Activated CD4-positive, alpha-beta T cell treated with anti-CD3 and anti-CD28 coated beads, Interleukin-2, amount 10 ng/mL, durations not matched to agents 7 days and 5 days (primary cell): ENCODE results near the gene SEPTIN2. TPM values are rescaled to one million over a fixed set of nuclear protein-coding genes. Genes with fewer than 3 reads are reported as not detected.
"Not testable (repeated sequence)": the region's sequence is repeated elsewhere in the genome, so short reads cannot be mapped to it uniquely, and the experiment has no call there.

Experiments
- CTCF ChIA-PET: fragments of 350-600 bp; sonication (Branson Sonifier 250); formaldehyde crosslinking; loops from one replicate; lab custom pipeline; 2021; ENCODE audit warnings: antibody characterized with exemption; lab: Charles Lee
- POLR2A ChIA-PET: fragments of 350-600 bp; sonication (Branson Sonifier 250); formaldehyde crosslinking; loops from one replicate; lab custom pipeline; 2021; ENCODE audit warnings: antibody characterized with exemption; lab: Charles Lee
- DNase-seq: peaks from one replicate; pipeline ENCODE4 v3.0.0-alpha.2; 2020
- H3K27ac Mint-ChIP-seq: one replicate; pipeline ENCODE4 v1.8.0; 2021; ENCODE audit warnings: mild to moderate bottlenecking, moderate library complexity, mixed read lengths
- H3K27me3 Mint-ChIP-seq: one replicate; pipeline ENCODE4 v1.8.0; 2021; ENCODE audit warnings: mixed read lengths
- H3K36me3 Mint-ChIP-seq: one replicate; pipeline ENCODE4 v1.8.0; 2021; ENCODE audit warnings: low read depth, mixed read lengths
- H3K4me1 Mint-ChIP-seq: one replicate; pipeline ENCODE4 v1.8.0; 2021; ENCODE audit warnings: mixed read lengths
- H3K4me3 Mint-ChIP-seq: one replicate; pipeline ENCODE4 v1.8.0; 2021; ENCODE audit warnings: mild to moderate bottlenecking, moderate library complexity, mixed read lengths
- H3K9me3 Mint-ChIP-seq: one replicate; pipeline ENCODE4 v1.8.0; 2021; ENCODE audit warnings: mixed read lengths
- total RNA-seq, 2 experiments: library from RNA; stranded (reverse); gene quantifications; one replicate each; pipeline ENCODE4 v1.2.3, GENCODE V29; 2021

Gene SEPTIN2
- total RNA-seq, 2 experiments from 2014 or later = 195 to 211 TPM

DNA sequence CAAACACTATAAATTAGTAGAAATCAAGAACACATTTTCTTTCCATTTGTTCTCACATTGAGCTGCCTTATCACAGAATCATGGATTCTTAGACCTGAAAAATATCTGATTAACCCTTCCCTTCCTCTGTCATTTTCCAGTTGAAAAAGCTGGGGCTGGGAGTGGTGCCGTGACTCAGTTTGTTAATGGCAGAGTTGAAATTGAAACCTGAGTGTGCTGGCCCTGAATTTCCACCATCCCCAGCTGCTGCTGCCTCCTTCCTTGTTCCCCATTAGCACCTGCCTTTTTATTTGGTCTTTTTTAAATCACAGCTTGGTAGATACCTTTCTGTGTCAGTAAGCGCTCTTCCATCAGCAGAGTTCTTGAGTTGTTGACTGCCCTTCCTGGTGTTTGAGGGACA is 51.0 kb downstream of the SEPTIN2 start:
- Mint-ChIP-seq H3K36me3 (no peaks in the 10 kb centered on the region), H3K27ac (no peak overlapping the region), H3K4me3 (no peak overlapping the region), H3K4me1 (peaks cover 6% of the 10 kb centered on the region), H3K9me3 (no peaks in the 10 kb centered on the region), H3K27me3 (no peaks in the 10 kb centered on the region)
- CTCF ChIA-PET = no interaction called here
- no peak for DNase-seq
- POLR2A ChIA-PET = no interaction called here

DNA sequence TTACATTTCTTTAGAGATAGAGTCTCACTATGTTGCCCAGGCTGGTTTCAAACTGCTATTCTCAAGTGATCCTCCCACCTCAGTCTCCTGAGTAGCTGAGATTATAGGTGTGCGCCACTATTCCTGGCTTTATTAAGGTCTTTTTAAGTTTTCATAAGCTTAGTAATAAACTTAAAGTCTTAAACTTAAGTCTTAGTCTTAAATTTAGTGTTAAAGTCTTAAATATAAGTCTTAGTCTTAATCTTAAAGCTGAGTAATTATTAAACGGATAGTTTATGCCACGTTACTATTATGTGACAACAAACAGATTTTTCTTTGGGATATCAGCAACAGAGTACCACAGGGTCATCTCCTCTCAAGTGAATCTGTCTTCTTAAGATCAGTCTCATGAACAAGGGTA is 52.9 kb downstream of the SEPTIN2 start:
- Mint-ChIP-seq H3K27me3 (no peaks in the 10 kb centered on the region), H3K27ac (no peak overlapping the region), H3K4me3 (no peak overlapping the region), H3K4me1 (peaks cover 3% of the 10 kb centered on the region), H3K9me3 (no peaks in the 10 kb centered on the region), H3K36me3 (no peaks in the 10 kb centered on the region)
- ChIA-PET POLR2A (no interaction called here), CTCF (interaction anchor here (1.3 kb wide), 1 partner anchor 10 kb away, joined by 3 read pairs; no protein-coding TSS in a partner anchor)
- DNase-seq = no peak

DNA sequence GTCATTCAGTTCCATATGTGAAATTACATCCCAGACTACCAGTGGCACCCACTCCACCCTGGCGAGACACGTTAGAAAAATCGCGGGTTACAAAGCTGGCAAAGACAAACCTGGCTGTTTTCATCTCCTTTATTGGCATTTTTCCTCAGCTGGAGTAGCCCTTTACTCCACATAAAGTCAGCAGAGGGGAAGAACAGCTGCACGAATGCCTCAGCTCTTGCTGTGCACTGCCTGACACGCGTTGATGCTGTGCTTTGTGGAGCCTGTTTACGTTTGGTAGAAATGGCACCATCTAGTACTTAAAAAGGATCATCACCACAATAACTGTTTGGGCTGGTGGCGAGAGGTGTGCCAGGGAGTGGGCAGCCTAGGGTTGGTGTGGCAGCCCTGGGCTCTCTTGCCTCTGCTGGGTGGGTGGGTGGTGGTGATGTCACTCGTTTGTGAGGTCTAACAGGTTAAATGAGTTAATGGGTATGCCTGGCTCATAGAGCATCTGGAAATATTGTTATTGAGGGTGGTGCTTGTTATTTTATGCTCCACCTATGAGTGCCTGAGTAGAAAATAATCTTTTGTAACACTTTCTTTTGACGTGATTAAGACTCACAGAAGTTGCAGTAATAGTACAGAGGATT is 56.8 kb downstream of the SEPTIN2 start:
- peaks cover 5% of the 10 kb centered on the region for H3K36me3 Mint-ChIP-seq
- no peaks in the 10 kb centered on the region for H3K27me3 Mint-ChIP-seq
- POLR2A ChIA-PET = no interaction called here
- H3K9me3 Mint-ChIP-seq = no peaks in the 10 kb centered on the region
- DNase-seq = no peak
- CTCF ChIA-PET = no interaction called here
- H3K27ac Mint-ChIP-seq = no peak overlapping the region
- H3K4me3 Mint-ChIP-seq = no peak overlapping the region
- H3K4me1 Mint-ChIP-seq = peaks cover 3% of the 10 kb centered on the region

- DNase-seq = no peak
- Mint-ChIP-seq H3K36me3 (peaks cover 5% of the 10 kb centered on the region), H3K4me1 (peaks cover 3% of the 10 kb centered on the region), H3K4me3 (no peak overlapping the region), H3K27ac (no peak overlapping the region), H3K9me3 (no peaks in the 10 kb centered on the region), H3K27me3 (no peaks in the 10 kb centered on the region)
- POLR2A ChIA-PET = no interaction called here
- CTCF ChIA-PET = interaction anchor here (1.1 kb wide), 1 partner anchor 49 kb away, joined by 3 read pairs; no protein-coding TSS in a partner anchor
These were observed 57.7 kb downstream of the SEPTIN2 start for GRCh38 chr2:241373446-241373845.

DNA sequence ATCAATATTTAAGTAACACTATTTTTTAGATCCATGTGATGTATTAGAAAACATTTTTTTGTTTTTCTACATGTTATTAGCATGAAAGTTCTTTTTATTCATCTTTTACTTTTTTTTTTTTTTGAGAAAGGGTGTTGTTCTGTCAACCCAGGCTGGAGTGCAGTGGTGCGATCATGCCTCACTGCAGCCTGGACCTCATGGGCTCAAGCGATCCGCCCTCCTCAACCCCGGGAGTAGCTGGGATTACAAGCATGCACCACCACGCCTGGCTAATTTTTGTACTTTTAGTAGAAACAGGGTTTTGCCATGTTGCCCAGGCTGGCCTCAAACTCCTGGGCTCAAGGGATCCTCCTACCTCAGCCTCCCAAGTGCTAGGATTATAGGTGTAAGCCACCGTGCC is 58.2 kb downstream of the SEPTIN2 start:
- CTCF ChIA-PET = interaction anchor here (0.7 to 1.1 kb wide), 2 partner anchors 15 to 49 kb away, joined by 3 read pairs; no protein-coding TSS in a partner anchor
- POLR2A ChIA-PET, H3K9me3 Mint-ChIP-seq, H3K27me3 Mint-ChIP-seq, H3K4me3 Mint-ChIP-seq, DNase-seq, H3K4me1 Mint-ChIP-seq, H3K27ac Mint-ChIP-seq, H3K36me3 Mint-ChIP-seq: not testable (repeated sequence)

DNA sequence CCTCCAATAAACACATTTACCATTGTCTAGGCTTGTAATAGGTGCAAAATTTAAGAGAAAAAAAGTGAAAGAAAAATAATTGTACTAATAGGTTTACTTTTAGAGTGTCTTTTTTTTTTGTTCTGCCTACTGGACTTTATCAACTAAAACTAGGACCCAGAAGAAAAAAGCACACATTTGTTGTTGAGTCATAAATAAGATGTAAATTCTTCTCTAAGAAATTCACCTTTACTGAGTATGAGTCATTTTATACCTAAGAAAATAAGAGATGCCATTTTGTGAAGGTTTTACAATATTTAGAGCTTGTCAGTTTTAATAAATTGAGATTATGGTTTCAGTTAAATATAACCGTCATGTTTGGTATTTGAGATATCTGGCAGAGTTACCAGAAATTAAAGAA is 59.6 kb downstream of the SEPTIN2 start:
- Mint-ChIP-seq H3K4me1 (peaks cover 3% of the 10 kb centered on the region), H3K27me3 (no peaks in the 10 kb centered on the region), H3K27ac (no peak overlapping the region), H3K9me3 (no peaks in the 10 kb centered on the region), H3K36me3 (peaks cover 5% of the 10 kb centered on the region), H3K4me3 (no peak overlapping the region)
- CTCF ChIA-PET = interaction anchor here (0.7 kb wide), 1 partner anchor 379 kb away, joined by 4 read pairs; no protein-coding TSS in a partner anchor
- DNase-seq = no peak
- POLR2A ChIA-PET = no interaction called here

DNA sequence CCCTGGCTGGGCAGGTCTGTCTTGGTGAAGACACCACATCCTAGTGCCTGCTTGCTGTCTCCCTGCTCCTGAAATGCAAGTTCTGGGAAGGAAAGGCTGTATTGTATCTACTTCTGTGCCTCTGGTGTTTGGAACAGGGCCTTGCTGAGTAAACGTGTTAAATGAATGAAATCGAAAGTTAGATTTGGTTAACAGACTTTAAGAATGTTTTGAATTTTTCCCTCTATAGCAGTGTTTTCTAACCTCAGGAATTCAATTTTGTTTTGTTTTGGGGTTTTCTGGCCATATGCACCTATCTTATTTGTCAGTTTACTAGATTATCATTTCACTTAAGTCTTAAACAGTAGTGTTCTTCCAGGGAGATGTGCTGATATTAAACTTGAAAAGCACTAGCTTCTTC is 61.1 kb downstream of the SEPTIN2 start:
- H3K9me3 Mint-ChIP-seq = no peaks in the 10 kb centered on the region
- H3K4me1 Mint-ChIP-seq = peaks cover 3% of the 10 kb centered on the region
- ChIA-PET POLR2A (no interaction called here), CTCF (interaction anchor here (0.7 kb wide), 1 partner anchor 427 kb away, joined by 3 read pairs; no protein-coding TSS in a partner anchor)
- no peak overlapping the region for H3K4me3 Mint-ChIP-seq
- no peak overlapping the region for H3K27ac Mint-ChIP-seq
- no peak for DNase-seq
- peaks cover 5% of the 10 kb centered on the region for H3K36me3 Mint-ChIP-seq
- H3K27me3 Mint-ChIP-seq = no peaks in the 10 kb centered on the region

DNA sequence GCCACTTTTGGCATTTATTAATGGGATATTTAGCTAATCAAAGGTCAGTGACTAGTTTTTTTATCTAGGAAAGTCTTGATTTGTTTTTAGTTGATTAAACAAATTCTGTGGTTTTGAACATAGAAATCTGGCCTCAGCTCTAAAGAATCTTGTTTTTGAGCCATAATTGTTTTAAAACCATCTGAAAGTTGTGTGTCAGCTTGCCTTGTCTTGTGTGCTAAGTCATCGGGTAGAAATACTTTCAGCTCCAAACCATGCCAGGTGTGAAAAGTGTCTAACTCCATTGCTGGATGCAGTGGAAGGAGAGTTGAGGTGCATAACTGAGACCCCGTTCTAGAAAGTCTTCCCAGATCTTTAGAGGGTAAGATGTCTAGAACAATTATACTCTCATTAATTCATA is 63.1 kb downstream of the SEPTIN2 start:
- H3K4me3 Mint-ChIP-seq = no peak overlapping the region
- no peak overlapping the region for H3K27ac Mint-ChIP-seq
- no peak for DNase-seq
- POLR2A ChIA-PET = interaction anchor here (1.1 kb wide), 1 partner anchor 13 kb away, joined by 3 read pairs; no protein-coding TSS in a partner anchor
- H3K9me3 Mint-ChIP-seq = no peaks in the 10 kb centered on the region
- no peaks in the 10 kb centered on the region for H3K27me3 Mint-ChIP-seq
- H3K36me3 Mint-ChIP-seq = peaks cover 5% of the 10 kb centered on the region
- CTCF ChIA-PET = no interaction called here
- H3K4me1 Mint-ChIP-seq = peaks cover 7% of the 10 kb centered on the region

DNA sequence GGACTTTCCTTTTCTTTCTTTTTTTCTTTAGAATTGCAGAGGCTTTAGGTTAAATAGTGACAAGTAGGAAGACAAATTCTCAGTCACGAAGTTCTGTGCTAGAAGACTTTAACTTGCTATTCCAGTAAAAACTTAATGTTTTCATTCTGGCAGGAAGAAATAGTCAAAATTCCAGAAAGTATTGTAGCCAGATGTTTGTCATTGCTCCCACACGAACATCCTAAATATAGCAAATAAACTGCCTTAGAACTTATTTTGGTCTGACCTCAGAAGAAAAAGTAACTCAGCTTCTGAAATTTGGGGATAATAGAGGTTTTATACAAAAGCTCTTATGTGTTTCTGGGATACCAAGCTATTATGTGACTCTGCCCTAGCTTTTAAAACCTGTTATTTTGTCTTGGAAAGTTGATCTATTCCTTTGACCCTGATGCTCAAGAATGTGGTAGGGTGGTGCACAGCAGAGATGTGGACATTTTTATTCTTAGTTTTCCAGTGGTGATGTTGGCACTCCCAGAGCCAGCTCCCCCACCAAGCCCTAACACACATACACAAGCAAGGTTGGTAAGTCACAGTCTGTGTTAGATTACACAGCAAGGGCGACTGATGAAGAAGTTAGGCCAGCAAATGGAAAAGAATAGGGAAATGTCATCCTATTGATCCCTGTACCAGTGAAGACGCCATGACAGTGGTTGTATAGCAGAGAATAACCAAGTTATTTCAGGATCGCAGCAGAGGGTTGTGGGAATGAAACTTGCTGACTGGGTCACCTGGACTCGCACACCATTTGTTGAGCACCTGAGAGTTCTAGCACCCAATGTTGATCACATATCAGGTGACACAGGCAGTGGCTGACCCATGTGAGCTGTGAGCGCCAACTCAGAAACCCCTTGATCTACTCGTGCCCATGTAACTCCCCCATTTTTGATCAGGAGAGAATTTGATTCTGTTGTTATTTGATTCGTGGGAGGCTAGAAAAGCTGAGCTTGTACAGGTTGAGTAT is 64.1 kb downstream of the SEPTIN2 start:
- POLR2A ChIA-PET = no interaction called here
- Mint-ChIP-seq H3K4me1 (peaks cover 5% of the 10 kb centered on the region), H3K36me3 (peaks cover 3% of the 10 kb centered on the region), H3K27ac (no peak overlapping the region), H3K27me3 (no peaks in the 10 kb centered on the region), H3K4me3 (no peak overlapping the region), H3K9me3 (no peaks in the 10 kb centered on the region)
- CTCF ChIA-PET = no interaction called here
- no peak for DNase-seq

GRCh38 chr2:241381872-241382271 is 66.1 kb downstream of the SEPTIN2 start:
- Mint-ChIP-seq H3K27ac (no peak overlapping the region), H3K4me3 (no peak overlapping the region), H3K4me1 (peaks cover 5% of the 10 kb centered on the region), H3K27me3 (no peaks in the 10 kb centered on the region), H3K36me3 (no peaks in the 10 kb centered on the region), H3K9me3 (no peaks in the 10 kb centered on the region)
- CTCF ChIA-PET = no interaction called here
- POLR2A ChIA-PET = no interaction called here
- DNase-seq = no peak

DNA sequence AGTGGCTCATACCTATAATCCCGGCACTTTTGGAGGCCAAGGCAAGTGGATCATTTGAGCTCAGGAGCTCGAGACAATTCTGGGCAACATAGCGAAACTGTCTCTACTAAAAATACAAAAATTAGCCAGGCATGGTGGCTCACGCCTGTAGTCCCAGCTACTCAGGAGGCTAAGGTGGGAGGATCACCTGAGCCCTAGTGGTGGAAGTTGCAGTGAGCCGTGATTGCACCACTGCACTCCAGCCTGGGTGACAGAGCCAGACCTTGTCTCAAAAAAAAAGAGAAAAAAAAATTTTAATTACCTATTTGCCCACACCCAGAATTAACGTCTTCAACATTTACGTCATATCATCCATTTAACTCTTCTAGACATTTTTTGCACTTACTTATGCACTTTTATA is 69.7 kb downstream of the SEPTIN2 start:
- H3K4me3 Mint-ChIP-seq, H3K9me3 Mint-ChIP-seq, H3K27ac Mint-ChIP-seq, CTCF ChIA-PET, H3K4me1 Mint-ChIP-seq, DNase-seq, POLR2A ChIA-PET, H3K27me3 Mint-ChIP-seq, H3K36me3 Mint-ChIP-seq: not testable (repeated sequence)

DNA sequence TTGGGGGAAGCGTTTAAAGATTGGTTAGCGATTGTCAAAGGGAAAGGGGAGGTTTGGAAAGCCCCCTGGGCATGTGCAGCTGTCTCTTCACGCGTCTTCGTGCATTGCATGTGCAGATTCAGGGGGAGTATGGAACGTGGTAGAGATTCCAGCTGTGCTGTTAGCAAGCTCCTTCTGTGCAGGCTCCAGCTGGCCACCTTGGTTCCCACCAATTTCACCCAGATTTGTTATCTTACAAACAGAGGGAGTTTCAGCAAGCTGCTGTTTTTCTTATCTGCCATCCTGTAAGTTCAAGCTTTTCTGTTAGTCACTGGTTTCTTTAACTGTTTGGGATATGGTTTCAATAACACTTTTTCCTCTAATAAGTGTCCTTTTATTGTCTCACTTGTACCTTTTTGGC is 70.8 kb downstream of the SEPTIN2 start:
- H3K4me1 Mint-ChIP-seq = peaks cover 9% of the 10 kb centered on the region
- no peak overlapping the region for H3K4me3 Mint-ChIP-seq
- DNase-seq = no peak
- CTCF ChIA-PET = interaction anchor here (1.6 kb wide), 1 partner anchor 15 kb away, joined by 3 read pairs; no protein-coding TSS in a partner anchor
- POLR2A ChIA-PET = no interaction called here
- H3K27me3 Mint-ChIP-seq = no peaks in the 10 kb centered on the region
- no peaks in the 10 kb centered on the region for H3K36me3 Mint-ChIP-seq
- no peaks in the 10 kb centered on the region for H3K9me3 Mint-ChIP-seq
- no peak overlapping the region for H3K27ac Mint-ChIP-seq

GRCh38 chr2:241389697-241390096 is 74.0 kb downstream of the SEPTIN2 start:
- DNase-seq = no peak
- H3K36me3 Mint-ChIP-seq = no peaks in the 10 kb centered on the region
- H3K4me3 Mint-ChIP-seq = no peak overlapping the region
- no peaks in the 10 kb centered on the region for H3K27me3 Mint-ChIP-seq
- H3K4me1 Mint-ChIP-seq = peaks cover 8% of the 10 kb centered on the region
- H3K27ac Mint-ChIP-seq = no peak overlapping the region
- H3K9me3 Mint-ChIP-seq = no peaks in the 10 kb centered on the region
- POLR2A ChIA-PET = no interaction called here
- CTCF ChIA-PET = interaction anchor here (0.6 kb wide), 1 partner anchor 44 kb away, joined by 3 read pairs; no protein-coding TSS in a partner anchor
